ENCODE data around the gene AKAP12. TPM values are rescaled to one million over a fixed set of nuclear protein-coding genes. Genes with fewer than 3 reads are reported as not detected.

Gene AKAP12
- total RNA-seq, 1 experiment from 2014 or later = 33.7 TPM

GRCh38 chr6:151284548-151285017, 44.8 kb downstream of the AKAP12 start:
- H3K36me3 ChIP-seq (replicated peaks; ENCODE audit: control insufficient read depth, insufficient read depth, low read length) = no peaks in the 10 kb centered on the region
- DNase-seq = no peak
- H3K27me3 ChIP-seq (ENCODE audit: control insufficient read depth, insufficient read depth, low read length) = no peaks in the 10 kb centered on the region
- H3K4me3 ChIP-seq (ENCODE audit: insufficient read depth, low read depth, low read length) = no peak overlapping the region

DNA sequence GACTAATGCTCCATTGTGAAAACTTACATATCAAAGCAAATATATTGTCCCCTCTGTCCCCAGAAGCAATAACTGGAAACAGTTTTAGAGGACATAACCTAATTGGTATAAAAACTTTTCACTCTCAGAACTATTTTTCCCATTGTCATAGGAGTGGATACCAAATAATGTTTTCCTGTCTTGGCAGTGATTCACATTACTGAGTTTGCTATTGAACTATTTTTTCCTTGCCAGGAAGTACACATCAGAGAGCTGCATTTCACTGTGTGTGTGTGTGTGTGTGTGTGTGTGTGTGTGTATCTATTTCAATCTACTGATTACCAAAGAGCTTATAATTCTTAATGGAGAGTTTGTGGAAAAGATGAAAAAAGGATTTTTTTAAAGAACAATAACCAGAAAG, 45.4 kb downstream of the AKAP12 start:
- no peak for DNase-seq
- Histone ChIP-seq H3K27me3 (ENCODE audit: control insufficient read depth, insufficient read depth, low read length) (no peaks in the 10 kb centered on the region), H3K4me3 (ENCODE audit: insufficient read depth, low read depth, low read length) (no peak overlapping the region), H3K36me3 (replicated peaks; ENCODE audit: control insufficient read depth, insufficient read depth, low read length) (no peaks in the 10 kb centered on the region)

DNA sequence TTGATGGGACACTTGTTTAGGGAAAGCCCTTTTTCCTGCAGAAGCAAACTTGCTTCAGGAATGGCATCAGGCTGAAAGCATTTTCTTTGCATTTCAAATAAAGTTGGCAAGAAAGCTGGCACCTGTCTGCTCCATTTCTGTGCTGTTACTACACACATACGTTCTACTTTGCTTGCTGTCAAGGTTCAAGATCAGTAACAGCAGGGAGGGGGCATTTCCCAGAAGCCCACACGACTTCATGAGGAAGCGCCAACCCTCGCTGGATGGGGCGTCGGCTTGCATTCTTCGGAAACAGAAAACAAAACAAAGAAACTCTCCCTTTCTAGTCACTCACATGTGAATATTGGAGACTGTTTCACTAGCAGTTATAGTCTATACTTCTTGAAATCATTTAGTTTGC, 46.4 kb downstream of the AKAP12 start:
- no peaks in the 10 kb centered on the region for H3K27me3 ChIP-seq (ENCODE audit: control insufficient read depth, insufficient read depth, low read length)
- H3K36me3 ChIP-seq (replicated peaks; ENCODE audit: control insufficient read depth, insufficient read depth, low read length) = no peaks in the 10 kb centered on the region
- no peak overlapping the region for H3K4me3 ChIP-seq (ENCODE audit: insufficient read depth, low read depth, low read length)
- DNase-seq = no peak

DNA sequence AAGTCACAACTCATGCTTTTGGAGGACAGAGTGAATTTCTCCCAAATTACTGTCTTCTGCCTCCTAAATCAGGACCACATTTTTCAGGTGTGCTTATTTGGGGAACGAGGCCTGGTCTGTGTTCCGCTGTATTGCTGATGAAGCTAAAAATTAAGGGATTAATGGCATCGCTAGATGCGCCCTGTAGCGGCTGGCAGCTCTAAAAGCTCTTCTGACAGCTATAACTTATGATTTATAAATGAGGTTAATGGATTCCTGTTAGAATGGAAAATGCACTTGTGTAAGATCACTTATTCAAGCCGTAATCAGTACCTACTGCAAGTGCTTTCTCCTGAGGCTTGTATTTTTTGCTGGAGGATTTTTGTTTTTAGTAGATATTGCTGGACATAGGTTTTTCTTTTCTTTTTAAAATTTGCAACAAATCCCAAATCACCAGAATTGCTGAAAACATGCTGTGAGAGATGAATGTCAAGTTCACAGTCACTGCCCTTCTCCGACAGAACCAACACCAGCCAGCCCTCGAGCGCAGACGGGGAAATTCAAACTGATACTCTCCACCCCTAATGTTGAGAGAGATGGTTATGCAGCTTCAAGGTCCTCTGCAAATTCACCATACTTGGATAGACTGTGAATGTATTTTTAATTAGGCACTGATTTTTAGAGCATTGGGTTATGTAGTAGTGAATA, 49.1 kb downstream of the AKAP12 start:
- no peaks in the 10 kb centered on the region for H3K27me3 ChIP-seq (ENCODE audit: control insufficient read depth, insufficient read depth, low read length)
- H3K36me3 ChIP-seq (replicated peaks; ENCODE audit: control insufficient read depth, insufficient read depth, low read length) = no peaks in the 10 kb centered on the region
- no peak for DNase-seq
- H3K4me3 ChIP-seq (ENCODE audit: insufficient read depth, low read depth, low read length) = no peak overlapping the region

GRCh38 chr6:151289399-151290007, 49.7 kb downstream of the AKAP12 start:
- Histone ChIP-seq H3K36me3 (replicated peaks; ENCODE audit: control insufficient read depth, insufficient read depth, low read length) (no peaks in the 10 kb centered on the region), H3K27me3 (ENCODE audit: control insufficient read depth, insufficient read depth, low read length) (no peaks in the 10 kb centered on the region)
- DNase-seq = no peak

GRCh38 chr6:151290877-151291721, 51.3 kb downstream of the AKAP12 start:
- no peak for DNase-seq
- Histone ChIP-seq H3K4me3 (ENCODE audit: insufficient read depth, low read depth, low read length) (no peak overlapping the region), H3K27me3 (ENCODE audit: control insufficient read depth, insufficient read depth, low read length) (no peaks in the 10 kb centered on the region), H3K36me3 (replicated peaks; ENCODE audit: control insufficient read depth, insufficient read depth, low read length) (no peaks in the 10 kb centered on the region)

More at GRCh38 chr6:151289399-151290007, 49.7 kb downstream of the AKAP12 start:
- no peak overlapping the region for H3K4me3 ChIP-seq (ENCODE audit: insufficient read depth, low read depth, low read length)

- DNase-seq = no peak
- H3K36me3 ChIP-seq (replicated peaks; ENCODE audit: control insufficient read depth, insufficient read depth, low read length) = no peaks in the 10 kb centered on the region
- no peaks in the 10 kb centered on the region for H3K27me3 ChIP-seq (ENCODE audit: control insufficient read depth, insufficient read depth, low read length)
- H3K4me3 ChIP-seq (ENCODE audit: insufficient read depth, low read depth, low read length) = no peak overlapping the region
Measured at GRCh38 chr6:151291722-151292059, 51.9 kb downstream of the AKAP12 start.

- no peaks in the 10 kb centered on the region for H3K27me3 ChIP-seq (ENCODE audit: control insufficient read depth, insufficient read depth, low read length)
- H3K4me3 ChIP-seq (ENCODE audit: insufficient read depth, low read depth, low read length) = no peak overlapping the region
- no peak for DNase-seq
- no peaks in the 10 kb centered on the region for H3K36me3 ChIP-seq (replicated peaks; ENCODE audit: control insufficient read depth, insufficient read depth, low read length)
Measured at GRCh38 chr6:151292974-151293687, 53.4 kb downstream of the AKAP12 start.

DNA sequence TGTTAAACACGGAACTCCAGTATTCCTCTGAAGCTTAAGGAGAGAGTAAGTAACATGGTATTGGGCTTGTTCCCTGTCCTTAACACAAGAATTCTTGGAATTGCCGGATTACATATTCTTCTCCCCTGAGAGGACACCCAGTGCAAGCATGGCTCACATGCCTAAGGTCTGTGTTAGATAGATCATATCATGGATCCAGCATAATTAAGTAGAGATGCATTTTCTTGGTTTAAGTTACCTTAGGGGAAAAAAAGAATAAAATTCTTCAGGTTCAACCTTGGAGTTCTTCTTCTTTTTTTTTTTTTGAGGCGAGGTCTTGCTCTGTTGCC, 53.9 kb downstream of the AKAP12 start:
- H3K4me3 ChIP-seq (ENCODE audit: insufficient read depth, low read depth, low read length) = no peak overlapping the region
- H3K27me3 ChIP-seq (ENCODE audit: control insufficient read depth, insufficient read depth, low read length) = no peaks in the 10 kb centered on the region
- DNase-seq = no peak

GRCh38 chr6:151294561-151295101, 54.9 kb downstream of the AKAP12 start:
- no peak for DNase-seq
- Histone ChIP-seq H3K27me3 (ENCODE audit: control insufficient read depth, insufficient read depth, low read length) (no peaks in the 10 kb centered on the region), H3K36me3 (replicated peaks; ENCODE audit: control insufficient read depth, insufficient read depth, low read length) (no peaks in the 10 kb centered on the region), H3K4me3 (ENCODE audit: insufficient read depth, low read depth, low read length) (no peak overlapping the region)

More for the DNA sequence above, 53.9 kb downstream of the AKAP12 start:
- no peaks in the 10 kb centered on the region for H3K36me3 ChIP-seq (replicated peaks; ENCODE audit: control insufficient read depth, insufficient read depth, low read length)

- Histone ChIP-seq H3K36me3 (replicated peaks; ENCODE audit: control insufficient read depth, insufficient read depth, low read length) (no peaks in the 10 kb centered on the region), H3K4me3 (ENCODE audit: insufficient read depth, low read depth, low read length) (no peak overlapping the region), H3K27me3 (ENCODE audit: control insufficient read depth, insufficient read depth, low read length) (no peaks in the 10 kb centered on the region)
- DNase-seq = no peak
Measured at GRCh38 chr6:151297886-151298285, 58.1 kb downstream of the AKAP12 start.

DNA sequence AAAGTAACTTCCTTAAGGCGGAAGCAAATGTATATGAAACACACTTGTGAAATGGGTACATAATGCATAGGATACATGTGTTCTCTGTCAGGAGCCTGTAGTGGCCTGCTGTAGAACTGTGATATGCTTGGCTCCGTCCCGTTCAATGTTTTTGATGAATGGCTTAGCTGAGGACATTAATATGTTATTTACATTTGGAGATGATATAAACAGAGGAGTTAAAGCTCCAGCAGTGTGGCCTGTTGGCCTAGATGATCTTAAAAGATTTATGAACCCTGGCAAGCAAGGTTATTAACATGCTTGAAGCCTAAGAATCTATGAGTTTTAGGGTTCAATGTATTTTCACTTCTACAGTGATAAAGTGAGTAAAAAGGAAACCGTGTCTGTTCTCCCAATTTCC, 59.2 kb downstream of the AKAP12 start:
- no peaks in the 10 kb centered on the region for H3K27me3 ChIP-seq (ENCODE audit: control insufficient read depth, insufficient read depth, low read length)
- H3K4me3 ChIP-seq (ENCODE audit: insufficient read depth, low read depth, low read length) = no peak overlapping the region
- no peaks in the 10 kb centered on the region for H3K36me3 ChIP-seq (replicated peaks; ENCODE audit: control insufficient read depth, insufficient read depth, low read length)
- no peak for DNase-seq

DNA sequence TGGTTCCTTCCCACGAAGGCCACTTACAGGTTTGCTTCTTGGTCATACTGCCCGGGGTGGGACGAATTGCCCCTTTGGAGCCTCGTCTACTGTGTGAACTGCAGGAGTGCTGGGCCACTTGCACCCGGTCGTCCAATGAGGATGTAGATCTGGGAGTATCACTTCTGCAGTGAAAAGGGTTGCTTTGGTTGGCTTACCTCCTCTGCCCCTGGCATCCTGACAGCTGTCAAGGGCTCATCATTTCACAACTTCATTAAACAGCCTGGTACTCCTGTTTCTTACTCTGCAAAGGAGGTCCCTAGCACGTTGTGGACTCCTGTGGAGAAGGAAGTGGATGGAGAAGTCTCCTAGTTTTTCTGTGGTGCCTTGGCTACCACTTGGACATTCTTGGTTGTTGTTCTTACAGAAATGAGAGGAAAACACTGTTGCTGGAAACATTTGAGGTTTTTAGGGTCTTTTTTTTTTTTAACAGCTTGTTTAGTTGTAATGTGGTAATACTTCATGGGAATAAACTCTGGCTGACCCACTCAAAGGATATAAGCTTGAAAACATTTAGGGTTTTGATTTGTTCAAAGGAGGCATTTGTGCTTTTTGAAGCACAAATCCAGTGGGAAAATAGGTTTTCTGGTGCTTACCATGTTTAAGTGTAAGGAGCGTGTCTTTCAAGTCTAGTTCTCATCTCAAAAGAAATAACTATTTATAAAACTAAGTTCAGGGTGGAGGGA, 60.7 kb downstream of the AKAP12 start:
- Histone ChIP-seq H3K4me3 (ENCODE audit: insufficient read depth, low read depth, low read length) (no peak overlapping the region), H3K36me3 (replicated peaks; ENCODE audit: control insufficient read depth, insufficient read depth, low read length) (no peaks in the 10 kb centered on the region), H3K27me3 (ENCODE audit: control insufficient read depth, insufficient read depth, low read length) (no peaks in the 10 kb centered on the region)
- DNase-seq = no peak

- no peak overlapping the region for H3K4me3 ChIP-seq (ENCODE audit: insufficient read depth, low read depth, low read length)
- no peaks in the 10 kb centered on the region for H3K27me3 ChIP-seq (ENCODE audit: control insufficient read depth, insufficient read depth, low read length)
- H3K36me3 ChIP-seq (replicated peaks; ENCODE audit: control insufficient read depth, insufficient read depth, low read length) = no peaks in the 10 kb centered on the region; the same call in 1 of the 2 replicates
- no peak for DNase-seq
Measured at GRCh38 chr6:151301547-151301946, 61.8 kb downstream of the AKAP12 start.

Data from H7 (cell line).